ENCODE results near the gene GPC5.

GPC5 gene

GRCh38 chr13:92825938-92826596 is 1427.6 kb downstream of the GPC5 start:
- peaks cover 0 to 3% of the 10 kb centered on the region in 2 donors for H3K9me3 ChIP-seq (ENCODE audit: control insufficient read depth in 1 of 2, low read length in 2 of 2)

GRCh38 chr13:92827503-92827902 is 1429.1 kb downstream of the GPC5 start:
- no peak overlapping the region for H3K4me3 ChIP-seq (ENCODE audit: low read depth in 1 of 2, low read length in 2 of 2)
- H3K27me3 ChIP-seq (ENCODE audit: low read depth, low read length) = no peaks in the 10 kb centered on the region
- H3K9me3 ChIP-seq (ENCODE audit: control insufficient read depth in 1 of 2, low read length in 2 of 2) = peaks cover 0 to 3% of the 10 kb centered on the region in 2 donors
- H3K36me3 ChIP-seq (ENCODE audit: control insufficient read depth in 1 of 2, insufficient read depth in 2 of 2, low read length in 2 of 2) = no peaks in the 10 kb centered on the region
- H3K4me1 ChIP-seq (ENCODE audit: control insufficient read depth in 1 of 2, insufficient read depth in 2 of 2, low read length in 2 of 2) = no peaks in the 10 kb centered on the region
- no peak overlapping the region for H3K27ac ChIP-seq (ENCODE audit: low read length)

More at GRCh38 chr13:92825938-92826596, 1427.6 kb downstream of the GPC5 start:
- H3K27ac ChIP-seq (ENCODE audit: low read length) = no peak overlapping the region
- no peaks in the 10 kb centered on the region for H3K27me3 ChIP-seq (ENCODE audit: low read depth, low read length)
- H3K4me1 ChIP-seq (ENCODE audit: control insufficient read depth in 1 of 2, insufficient read depth in 2 of 2, low read length in 2 of 2) = no peaks in the 10 kb centered on the region
- no peaks in the 10 kb centered on the region for H3K36me3 ChIP-seq (ENCODE audit: control insufficient read depth in 1 of 2, insufficient read depth in 2 of 2, low read length in 2 of 2)
- H3K4me3 ChIP-seq (ENCODE audit: low read depth in 1 of 2, low read length in 2 of 2) = no peak overlapping the region

- no peak overlapping the region for H3K4me3 ChIP-seq (ENCODE audit: low read depth in 1 of 2, low read length in 2 of 2)
- no peaks in the 10 kb centered on the region for H3K4me1 ChIP-seq (ENCODE audit: control insufficient read depth in 1 of 2, insufficient read depth in 2 of 2, low read length in 2 of 2)
- H3K27me3 ChIP-seq (ENCODE audit: low read depth, low read length) = no peaks in the 10 kb centered on the region
- H3K36me3 ChIP-seq (ENCODE audit: control insufficient read depth in 1 of 2, insufficient read depth in 2 of 2, low read length in 2 of 2) = no peaks in the 10 kb centered on the region
- H3K9me3 ChIP-seq (ENCODE audit: control insufficient read depth in 1 of 2, low read length in 2 of 2) = peaks cover 0 to 3% of the 10 kb centered on the region in 2 donors
- H3K27ac ChIP-seq (ENCODE audit: low read length) = no peak overlapping the region
Measured at GRCh38 chr13:92829930-92830329, 1431.5 kb downstream of the GPC5 start.

GRCh38 chr13:92830821-92831220 is 1432.4 kb downstream of the GPC5 start:
- H3K27me3 ChIP-seq (ENCODE audit: low read depth, low read length) = no peaks in the 10 kb centered on the region
- no peaks in the 10 kb centered on the region for H3K4me1 ChIP-seq (ENCODE audit: control insufficient read depth in 1 of 2, insufficient read depth in 2 of 2, low read length in 2 of 2)
- H3K9me3 ChIP-seq (ENCODE audit: control insufficient read depth in 1 of 2, low read length in 2 of 2) = peaks cover 0 to 3% of the 10 kb centered on the region in 2 donors
- H3K4me3 ChIP-seq (ENCODE audit: low read depth in 1 of 2, low read length in 2 of 2) = no peak overlapping the region
- no peaks in the 10 kb centered on the region for H3K36me3 ChIP-seq (ENCODE audit: control insufficient read depth in 1 of 2, insufficient read depth in 2 of 2, low read length in 2 of 2)
- no peak overlapping the region for H3K27ac ChIP-seq (ENCODE audit: low read length)

- H3K27ac ChIP-seq (ENCODE audit: low read length) = no peak overlapping the region
- H3K36me3 ChIP-seq (ENCODE audit: control insufficient read depth in 1 of 2, insufficient read depth in 2 of 2, low read length in 2 of 2) = no peaks in the 10 kb centered on the region
- no peak overlapping the region for H3K4me3 ChIP-seq (ENCODE audit: low read depth in 1 of 2, low read length in 2 of 2)
- no peaks in the 10 kb centered on the region for H3K4me1 ChIP-seq (ENCODE audit: control insufficient read depth in 1 of 2, insufficient read depth in 2 of 2, low read length in 2 of 2)
- H3K27me3 ChIP-seq (ENCODE audit: low read depth, low read length) = no peaks in the 10 kb centered on the region
- H3K9me3 ChIP-seq (ENCODE audit: control insufficient read depth in 1 of 2, low read length in 2 of 2) = no peaks in the 10 kb centered on the region
Measured at GRCh38 chr13:92833071-92833470, 1434.7 kb downstream of the GPC5 start.

- H3K9me3 ChIP-seq (ENCODE audit: control insufficient read depth in 1 of 2, low read length in 2 of 2) = no peaks in the 10 kb centered on the region
- H3K36me3 ChIP-seq (ENCODE audit: control insufficient read depth in 1 of 2, insufficient read depth in 2 of 2, low read length in 2 of 2) = no peaks in the 10 kb centered on the region
- no peaks in the 10 kb centered on the region for H3K4me1 ChIP-seq (ENCODE audit: control insufficient read depth in 1 of 2, insufficient read depth in 2 of 2, low read length in 2 of 2)
- H3K27ac ChIP-seq (ENCODE audit: low read length) = no peak overlapping the region
- no peak overlapping the region for H3K4me3 ChIP-seq (ENCODE audit: low read depth in 1 of 2, low read length in 2 of 2)
- H3K27me3 ChIP-seq (ENCODE audit: low read depth, low read length) = no peaks in the 10 kb centered on the region
Measured at GRCh38 chr13:92836171-92836570, 1437.8 kb downstream of the GPC5 start.

- Histone ChIP-seq H3K4me3 (ENCODE audit: low read depth in 1 of 2, low read length in 2 of 2) (no peak overlapping the region), H3K9me3 (ENCODE audit: control insufficient read depth in 1 of 2, low read length in 2 of 2) (no peaks in the 10 kb centered on the region), H3K27me3 (ENCODE audit: low read depth, low read length) (no peaks in the 10 kb centered on the region), H3K36me3 (ENCODE audit: control insufficient read depth in 1 of 2, insufficient read depth in 2 of 2, low read length in 2 of 2) (no peaks in the 10 kb centered on the region), H3K27ac (ENCODE audit: low read length) (no peak overlapping the region), H3K4me1 (ENCODE audit: control insufficient read depth in 1 of 2, insufficient read depth in 2 of 2, low read length in 2 of 2) (no peaks in the 10 kb centered on the region)
Measured at GRCh38 chr13:92838786-92839185, 1440.4 kb downstream of the GPC5 start.

- Histone ChIP-seq H3K27ac (ENCODE audit: low read length) (no peak overlapping the region), H3K27me3 (ENCODE audit: low read depth, low read length) (no peaks in the 10 kb centered on the region), H3K4me3 (ENCODE audit: low read depth in 1 of 2, low read length in 2 of 2) (no peak overlapping the region), H3K9me3 (ENCODE audit: control insufficient read depth in 1 of 2, low read length in 2 of 2) (no peaks in the 10 kb centered on the region), H3K4me1 (ENCODE audit: control insufficient read depth in 1 of 2, insufficient read depth in 2 of 2, low read length in 2 of 2) (no peaks in the 10 kb centered on the region), H3K36me3 (ENCODE audit: control insufficient read depth in 1 of 2, insufficient read depth in 2 of 2, low read length in 2 of 2) (no peaks in the 10 kb centered on the region)
Measured at GRCh38 chr13:92842145-92842544, 1443.7 kb downstream of the GPC5 start.

GRCh38 chr13:92843549-92843948 is 1445.1 kb downstream of the GPC5 start:
- no peaks in the 10 kb centered on the region for H3K36me3 ChIP-seq (ENCODE audit: control insufficient read depth in 1 of 2, insufficient read depth in 2 of 2, low read length in 2 of 2)
- H3K27me3 ChIP-seq (ENCODE audit: low read depth, low read length) = no peaks in the 10 kb centered on the region
- no peaks in the 10 kb centered on the region for H3K4me1 ChIP-seq (ENCODE audit: control insufficient read depth in 1 of 2, insufficient read depth in 2 of 2, low read length in 2 of 2)
- no peaks in the 10 kb centered on the region for H3K9me3 ChIP-seq (ENCODE audit: control insufficient read depth in 1 of 2, low read length in 2 of 2)
- H3K27ac ChIP-seq (ENCODE audit: low read length) = no peak overlapping the region
- no peak overlapping the region for H3K4me3 ChIP-seq (ENCODE audit: low read depth in 1 of 2, low read length in 2 of 2)

GRCh38 chr13:92849381-92849780 is 1451.0 kb downstream of the GPC5 start:
- Histone ChIP-seq H3K4me3 (ENCODE audit: low read depth in 1 of 2, low read length in 2 of 2) (no peak overlapping the region), H3K27me3 (ENCODE audit: low read depth, low read length) (no peaks in the 10 kb centered on the region), H3K9me3 (ENCODE audit: control insufficient read depth in 1 of 2, low read length in 2 of 2) (no peaks in the 10 kb centered on the region), H3K4me1 (ENCODE audit: control insufficient read depth in 1 of 2, insufficient read depth in 2 of 2, low read length in 2 of 2) (no peaks in the 10 kb centered on the region), H3K27ac (ENCODE audit: low read length) (no peak overlapping the region), H3K36me3 (ENCODE audit: control insufficient read depth in 1 of 2, insufficient read depth in 2 of 2, low read length in 2 of 2) (no peaks in the 10 kb centered on the region)

- no peak overlapping the region for H3K4me3 ChIP-seq (ENCODE audit: low read depth in 1 of 2, low read length in 2 of 2)
- no peak overlapping the region for H3K27ac ChIP-seq (ENCODE audit: low read length)
- H3K36me3 ChIP-seq (ENCODE audit: control insufficient read depth in 1 of 2, insufficient read depth in 2 of 2, low read length in 2 of 2) = no peaks in the 10 kb centered on the region
- no peaks in the 10 kb centered on the region for H3K9me3 ChIP-seq (ENCODE audit: control insufficient read depth in 1 of 2, low read length in 2 of 2)
- H3K4me1 ChIP-seq (ENCODE audit: control insufficient read depth in 1 of 2, insufficient read depth in 2 of 2, low read length in 2 of 2) = no peaks in the 10 kb centered on the region
- no peaks in the 10 kb centered on the region for H3K27me3 ChIP-seq (ENCODE audit: low read depth, low read length)
Measured at GRCh38 chr13:92864584-92865284, 1466.3 kb downstream of the GPC5 start.

- Histone ChIP-seq H3K27me3 (ENCODE audit: low read depth, low read length) (no peaks in the 10 kb centered on the region), H3K36me3 (ENCODE audit: control insufficient read depth in 1 of 2, insufficient read depth in 2 of 2, low read length in 2 of 2) (no peaks in the 10 kb centered on the region), H3K9me3 (ENCODE audit: control insufficient read depth in 1 of 2, low read length in 2 of 2) (no peaks in the 10 kb centered on the region), H3K4me1 (ENCODE audit: control insufficient read depth in 1 of 2, insufficient read depth in 2 of 2, low read length in 2 of 2) (no peaks in the 10 kb centered on the region), H3K4me3 (ENCODE audit: low read depth in 1 of 2, low read length in 2 of 2) (no peak overlapping the region), H3K27ac (ENCODE audit: low read length) (no peak overlapping the region)
Measured at GRCh38 chr13:92873029-92873428, 1474.6 kb downstream of the GPC5 start.
